GM19043 (cell line): ENCODE results near the gene LRCH1.

Experiments used
- ATAC-seq: cut with Tn5 transposase; IDR thresholded peaks from one replicate; pipeline ENCODE4 v1.9.1; 2021; ENCODE audit warnings: low read depth; ENCODE audit not compliant: unreplicated experiment

Gene LRCH1

GRCh38 chr13:46659413-46660065 is 106.6 kb downstream of the LRCH1 start:
- no peak for ATAC-seq

- no peak for ATAC-seq
These were observed 107.4 kb downstream of the LRCH1 start for GRCh38 chr13:46660416-46660815.

DNA sequence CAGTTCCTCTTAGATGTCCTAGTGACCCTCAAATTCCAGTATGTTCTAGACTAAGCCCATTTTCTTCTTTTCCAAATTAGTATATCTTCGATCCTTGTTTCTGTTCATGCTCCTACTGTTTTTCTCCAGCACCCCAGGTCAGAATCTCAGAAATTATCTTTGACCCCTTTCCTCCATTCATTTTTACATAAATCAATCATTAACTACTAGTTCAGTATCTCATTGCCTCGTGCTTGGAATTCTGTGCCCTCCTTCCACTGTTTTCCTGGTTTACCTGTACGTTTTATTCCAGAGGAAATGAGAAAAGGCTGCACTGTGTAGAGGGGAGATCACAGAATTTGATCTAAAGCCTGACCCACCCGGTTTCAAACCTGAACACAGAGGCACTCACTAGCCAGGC is 107.9 kb downstream of the LRCH1 start:
- ATAC-seq, result no peak

GRCh38 chr13:46662690-46663089 is 109.7 kb downstream of the LRCH1 start:
- ATAC-seq, result peak; percentile 58

DNA sequence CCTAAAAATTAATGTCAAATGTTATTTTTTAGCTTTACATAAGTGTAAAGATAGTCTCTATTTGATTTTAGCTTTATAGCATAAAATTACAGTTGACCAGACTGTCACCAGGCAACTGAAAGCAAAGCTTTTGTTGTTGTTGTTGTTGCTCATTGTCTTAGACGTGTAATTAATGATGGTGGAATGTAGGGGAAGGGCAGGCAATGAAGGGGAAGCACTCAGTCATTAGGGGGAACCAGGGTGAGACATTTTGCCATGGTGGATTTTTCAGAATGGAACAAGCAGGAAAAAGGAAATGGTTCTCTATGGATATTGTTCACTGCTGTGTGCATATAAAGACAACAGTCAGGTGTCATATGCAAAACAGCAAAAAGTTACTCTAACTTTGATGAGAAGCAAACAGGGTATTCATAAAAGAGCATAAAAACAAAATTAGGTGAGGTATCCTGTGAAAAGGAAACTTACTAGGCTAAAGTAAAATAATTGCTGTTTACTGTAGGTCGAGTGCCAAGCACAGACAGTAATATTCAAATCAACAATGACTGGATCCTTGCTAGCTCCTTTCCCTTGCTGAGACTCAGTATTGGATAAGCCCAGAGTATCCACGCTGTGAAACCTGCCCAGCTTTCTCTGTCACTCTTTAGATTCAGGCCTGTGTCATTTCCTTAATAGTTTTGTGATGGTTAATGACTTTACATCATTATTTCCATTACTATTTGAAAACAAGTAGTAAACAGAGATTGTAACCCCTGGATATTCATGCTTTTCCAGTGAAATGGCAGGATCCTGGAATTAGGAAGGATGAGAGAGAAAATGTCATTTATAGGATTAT is 110.5 kb downstream of the LRCH1 start:
- ATAC-seq, result no peak

GRCh38 chr13:46664195-46664594 is 111.2 kb downstream of the LRCH1 start:
- no peak for ATAC-seq

GRCh38 chr13:46665248-46665632 is 112.3 kb downstream of the LRCH1 start:
- ATAC-seq, result no peak

- ATAC-seq, result peak; percentile 49
These were observed 112.9 kb downstream of the LRCH1 start for GRCh38 chr13:46665633-46666482.

DNA sequence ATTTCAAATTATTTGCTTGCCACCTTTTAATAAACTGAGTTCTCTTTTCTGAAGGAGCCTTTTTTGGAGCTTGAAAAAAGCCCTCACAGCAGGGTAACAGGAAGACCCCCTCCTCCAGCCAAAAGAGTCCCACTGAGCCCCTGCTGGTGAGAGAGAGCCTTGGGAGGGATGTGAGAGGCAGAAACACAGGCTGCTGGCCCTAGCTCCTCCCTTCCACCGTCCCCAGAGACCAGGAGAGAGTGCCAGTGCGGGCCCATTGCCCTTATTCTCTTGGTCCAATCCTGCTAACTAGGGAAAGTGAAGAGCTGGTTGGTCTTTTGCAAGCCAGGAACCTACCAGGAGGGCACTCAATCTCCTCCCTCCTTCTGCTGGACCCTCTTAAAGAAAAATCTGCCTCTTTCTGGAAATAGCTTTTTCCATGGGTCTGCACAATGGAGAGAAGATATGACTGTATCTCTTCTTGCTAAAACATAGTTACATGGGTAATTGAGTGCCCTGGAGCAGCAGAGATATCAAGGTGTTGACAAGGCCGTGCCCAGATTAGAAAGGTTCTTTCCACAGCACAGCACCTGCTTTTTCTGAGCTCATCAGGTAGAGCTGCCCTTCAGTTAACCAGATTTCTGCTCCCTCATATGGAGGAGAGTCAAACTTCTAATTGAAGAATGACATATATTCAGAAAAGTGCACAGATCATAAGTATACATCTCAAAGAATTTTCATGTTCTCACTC is 113.9 kb downstream of the LRCH1 start:
- ATAC-seq, result no peak

DNA sequence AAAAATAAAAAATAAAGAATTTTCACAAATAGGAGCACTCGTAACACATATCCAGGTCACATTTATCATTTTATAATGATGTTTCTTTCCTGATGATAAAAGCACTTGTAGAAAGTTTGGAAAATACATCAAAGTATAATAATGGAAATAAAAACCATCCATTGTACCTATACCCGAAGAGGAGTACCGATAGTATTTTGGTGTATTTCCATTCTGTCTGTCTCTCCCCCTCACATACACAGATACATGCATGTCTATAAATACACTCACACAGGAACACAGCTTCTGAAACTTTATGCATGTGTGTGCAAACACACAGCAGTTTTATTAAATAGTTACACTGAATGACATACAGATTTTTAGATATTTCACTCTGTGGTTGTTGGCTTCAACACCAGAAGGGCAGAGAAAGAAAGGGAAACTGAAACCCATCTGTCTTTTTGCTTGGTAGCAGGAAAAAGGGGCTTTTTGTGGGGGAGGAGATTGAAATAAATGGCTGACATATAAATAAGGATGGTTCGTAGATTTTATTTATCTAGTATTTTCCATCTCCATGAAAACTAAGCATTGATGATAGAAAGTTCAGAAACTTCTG is 114.8 kb downstream of the LRCH1 start:
- ATAC-seq, result peak; percentile 53

DNA sequence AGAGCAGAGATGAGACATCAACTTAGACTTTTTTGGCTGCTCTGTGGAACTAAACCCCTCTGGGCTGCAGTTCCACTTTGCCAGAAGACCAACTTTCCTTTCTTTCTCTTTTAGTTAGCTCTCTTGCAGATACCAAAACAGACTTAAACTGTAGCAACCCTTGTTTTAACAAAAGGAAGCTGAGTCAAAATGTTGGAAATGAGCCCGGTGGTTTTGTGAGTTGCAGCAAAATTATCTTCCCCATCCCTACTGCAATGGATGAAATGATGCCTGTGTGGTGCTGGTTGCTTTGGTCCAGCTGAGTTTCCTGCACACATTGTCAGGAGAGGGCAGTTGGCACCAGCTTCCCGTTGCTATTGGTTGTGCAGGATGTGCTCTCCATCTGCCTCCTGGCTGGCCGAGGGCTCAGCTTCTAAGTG is 115.3 kb downstream of the LRCH1 start:
- peak; percentile 11 for ATAC-seq

- no peak for ATAC-seq
These were observed 116.1 kb downstream of the LRCH1 start for GRCh38 chr13:46668931-46669525.

- ATAC-seq, result no peak
These were observed 119.5 kb downstream of the LRCH1 start for GRCh38 chr13:46672338-46673090.

GRCh38 chr13:46675016-46675415 is 122.0 kb downstream of the LRCH1 start:
- ATAC-seq, result no peak

GRCh38 chr13:46676378-46676725 is 123.4 kb downstream of the LRCH1 start:
- no peak for ATAC-seq

GRCh38 chr13:46679369-46680120 is 126.6 kb downstream of the LRCH1 start:
- peak; percentile 85 for ATAC-seq

DNA sequence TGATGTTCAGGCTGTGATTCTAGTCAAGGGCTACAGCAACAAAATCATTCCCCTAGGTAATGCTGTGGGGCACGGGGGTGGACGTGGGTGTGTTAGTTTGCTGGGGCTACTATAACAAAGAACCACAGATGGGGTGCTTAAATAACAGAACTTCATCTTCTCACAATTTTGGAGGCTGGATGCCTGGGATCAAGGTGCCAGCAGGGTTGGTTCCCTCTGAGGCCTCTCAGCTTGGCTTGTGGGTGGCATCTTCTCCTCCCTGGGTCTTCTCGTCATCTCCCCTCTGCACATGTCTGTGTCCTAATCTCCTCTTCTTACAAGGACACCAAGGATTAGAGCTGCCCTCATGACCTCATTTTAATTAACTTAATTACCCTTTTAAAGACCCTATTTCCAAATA is 129.0 kb downstream of the LRCH1 start:
- ATAC-seq, result no peak

DNA sequence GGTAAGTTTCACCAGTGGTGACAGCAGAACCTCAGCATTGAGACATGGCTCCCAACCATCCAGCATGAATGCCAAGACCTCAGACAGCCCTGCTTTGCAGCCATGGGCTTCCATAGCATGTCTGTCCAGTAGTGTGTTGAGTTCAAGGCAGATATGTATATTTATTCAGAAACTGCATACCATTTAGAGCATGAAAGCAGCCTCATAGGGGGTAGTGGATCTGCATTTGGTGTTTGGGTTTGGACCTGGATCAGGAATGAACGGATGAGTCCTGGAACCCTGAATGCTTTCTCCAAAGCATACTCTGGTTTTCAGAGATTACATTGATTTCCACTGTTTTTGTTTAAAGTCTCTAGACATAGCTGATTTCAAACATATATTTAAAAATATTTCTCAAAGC is 129.7 kb downstream of the LRCH1 start:
- ATAC-seq, result no peak
